Measurements from ENCODE around the gene LRRC26.

Gene LRRC26

GRCh38 chr9:137172901-137173795 lies 3.3 kb upstream of the LRRC26 start:
- Histone ChIP-seq H3K36me3 (ENCODE audit: insufficient read depth, low read length) (no peaks in the 10 kb centered on the region), H3K4me3 (ENCODE audit: low read depth in 1 of 2, low read length in 2 of 2) (no peak overlapping the region), H3K79me2 (ENCODE audit: insufficient read depth, low read length) (no peaks in the 10 kb centered on the region), H3K27me3 (ENCODE audit: insufficient read depth, low read length, poor library complexity) (peaks cover 13% of the 10 kb centered on the region), H4K20me1 (ENCODE audit: insufficient read depth, low read length) (peaks cover 33% of the 10 kb centered on the region), H3K4me2 (ENCODE audit: insufficient read depth, low read length) (no peak overlapping the region), H3K9me3 (ENCODE audit: insufficient read depth, low read length, severe bottlenecking) (no peaks in the 10 kb centered on the region), H2AFZ (ENCODE audit: low read depth, low read length) (no peak overlapping the region), H3K27ac (ENCODE audit: low read length) (no peak overlapping the region), H3K4me1 (ENCODE audit: insufficient read depth, low read length) (no peaks in the 10 kb centered on the region), H3K9ac (ENCODE audit: low read depth, low read length) (no peak overlapping the region)
- TF ChIP-seq CTCF (IDR thresholded peaks at IDR 0.05; ENCODE audit: borderline replicate concordance, extremely low read depth, low read length, poor library complexity, severe bottlenecking), result no peak
- TF ChIP-seq EZH2 (IDR thresholded peaks at IDR 0.05; ENCODE audit: borderline replicate concordance, low read depth, low read length, severe bottlenecking), result no peak
- no peak for DNase-seq
- ATAC-seq (ENCODE audit: insufficient read depth, low read depth), result no peak

GRCh38 chr9:137171149-137171900 lies 1.5 kb upstream of the LRRC26 start:
- H3K4me1 ChIP-seq (ENCODE audit: insufficient read depth, low read length), result no peaks in the 10 kb centered on the region
- peaks cover 28% of the 10 kb centered on the region for H3K27me3 ChIP-seq (ENCODE audit: insufficient read depth, low read length, poor library complexity)
- no peak overlapping the region for H3K9ac ChIP-seq (ENCODE audit: low read depth, low read length)

GRCh38 chr9:137170486-137171148 lies 766 bp upstream of the LRRC26 start:
- Histone ChIP-seq H3K9me3 (ENCODE audit: insufficient read depth, low read length, severe bottlenecking) (no peaks in the 10 kb centered on the region), H3K79me2 (ENCODE audit: insufficient read depth, low read length) (no peaks in the 10 kb centered on the region), H3K4me2 (ENCODE audit: insufficient read depth, low read length) (no peak overlapping the region), H2AFZ (ENCODE audit: low read depth, low read length) (no peak overlapping the region), H3K36me3 (ENCODE audit: insufficient read depth, low read length) (no peaks in the 10 kb centered on the region), H4K20me1 (ENCODE audit: insufficient read depth, low read length) (peaks cover 22% of the 10 kb centered on the region), H3K27me3 (ENCODE audit: insufficient read depth, low read length, poor library complexity) (peaks cover 28% of the 10 kb centered on the region), H3K9ac (ENCODE audit: low read depth, low read length) (no peak overlapping the region), H3K27ac (ENCODE audit: low read length) (no peak overlapping the region), H3K4me3 (ENCODE audit: low read depth in 1 of 2, low read length in 2 of 2) (no peak overlapping the region), H3K4me1 (ENCODE audit: insufficient read depth, low read length) (no peaks in the 10 kb centered on the region)
- DNase-seq, result no peak
- no peak for ATAC-seq (ENCODE audit: insufficient read depth, low read depth)
- TF ChIP-seq EZH2 (IDR thresholded peaks at IDR 0.05; ENCODE audit: borderline replicate concordance, low read depth, low read length, severe bottlenecking), result no peak
- TF ChIP-seq CTCF (IDR thresholded peaks at IDR 0.05; ENCODE audit: borderline replicate concordance, extremely low read depth, low read length, poor library complexity, severe bottlenecking), result no peak

More at GRCh38 chr9:137171149-137171900, 1.5 kb upstream of the LRRC26 start:
- no peak overlapping the region for H3K27ac ChIP-seq (ENCODE audit: low read length)
- peaks cover 28% of the 10 kb centered on the region for H4K20me1 ChIP-seq (ENCODE audit: insufficient read depth, low read length)
- no peaks in the 10 kb centered on the region for H3K9me3 ChIP-seq (ENCODE audit: insufficient read depth, low read length, severe bottlenecking)
- H3K4me3 ChIP-seq (ENCODE audit: low read depth in 1 of 2, low read length in 2 of 2), result no peak overlapping the region
- H3K79me2 ChIP-seq (ENCODE audit: insufficient read depth, low read length), result no peaks in the 10 kb centered on the region
- no peak overlapping the region for H3K4me2 ChIP-seq (ENCODE audit: insufficient read depth, low read length)
- H2AFZ ChIP-seq (ENCODE audit: low read depth, low read length), result no peak overlapping the region
- H3K36me3 ChIP-seq (ENCODE audit: insufficient read depth, low read length), result no peaks in the 10 kb centered on the region
- TF ChIP-seq EZH2 (IDR thresholded peaks at IDR 0.05; ENCODE audit: borderline replicate concordance, low read depth, low read length, severe bottlenecking) (no peak), CTCF (IDR thresholded peaks at IDR 0.05; ENCODE audit: borderline replicate concordance, extremely low read depth, low read length, poor library complexity, severe bottlenecking) (no peak)
- DNase-seq (no peak), ATAC-seq (ENCODE audit: insufficient read depth, low read depth) (no peak)
